Naive thymus-derived CD4-positive, alpha-beta T cell (primary cell): ENCODE measurements around the gene RSPO4. TPM values are rescaled to one million over a fixed set of nuclear protein-coding genes. Genes with fewer than 3 reads are reported as not detected.

ENCODE experiments used
- ATAC-seq: fragments of 150-1000 bp; cut with Tn5 transposase; 2 replicates; pipeline ENCODE4 v1.10.0; 2021; ENCODE audit warnings: mild to moderate bottlenecking, moderate library complexity
- CTCF ChIA-PET: fragments of 350-600 bp; sonication (Branson Sonifier 250); formaldehyde crosslinking; loops from one replicate; lab custom pipeline; 2021; ENCODE audit warnings: antibody characterized with exemption; lab: Charles Lee
- POLR2A ChIA-PET: fragments of 350-600 bp; sonication (Branson Sonifier 250); formaldehyde crosslinking; loops from one replicate; lab custom pipeline; 2021; ENCODE audit warnings: antibody characterized with exemption, inconsistent platforms; lab: Charles Lee
- DNase-seq, 9 donors: peaks; one replicate each; pipeline versions ENCODE4 v3.0.0 to v3.0.0-alpha.2; 2020 to 2022; ENCODE audit warnings: mixed read lengths in 1 of 9
- H3K27ac ChIP-seq: one replicate; pipeline ENCODE4 v1.7.0; 2013; ENCODE audit warnings: mild to moderate bottlenecking, low read depth, low read length, moderate library complexity
- H3K27me3 ChIP-seq, 2 donors: one replicate each; pipeline ENCODE4 v1.7.0; 2013; ENCODE audit warnings: low read length in 2 of 2, mild to moderate bottlenecking in 2 of 2, moderate library complexity in 2 of 2; ENCODE audit not compliant: control insufficient read depth in 2 of 2, insufficient read depth in 2 of 2
- H3K36me3 ChIP-seq, 3 experiments: 1 replicate in 2 of 3; 2 replicates in 1 of 3; pipeline ENCODE4 v1.7.0; 2013; ENCODE audit warnings: low read length in 3 of 3, mild to moderate bottlenecking in 3 of 3, moderate library complexity in 1 of 3; ENCODE audit not compliant: insufficient read depth in 3 of 3, control insufficient read depth in 2 of 3
- H3K4me1 ChIP-seq, 2 donors: one replicate each; pipeline ENCODE4 v1.7.0; 2013; ENCODE audit warnings: low read length in 2 of 2, mild to moderate bottlenecking in 2 of 2, moderate library complexity in 1 of 2; ENCODE audit not compliant: control insufficient read depth in 2 of 2, insufficient read depth in 2 of 2
- H3K4me3 ChIP-seq: 2 replicates; pipeline ENCODE4 v1.7.0; 2013; ENCODE audit warnings: mild to moderate bottlenecking, low read length
- H3K9me3 ChIP-seq, 3 experiments: 1 replicate in 2 of 3; 2 replicates in 1 of 3; pipeline ENCODE4 v1.7.0; 2013; ENCODE audit warnings: low read length in 3 of 3; ENCODE audit not compliant: control insufficient read depth in 2 of 3
- H3K27ac Mint-ChIP-seq, 9 donors: one replicate each; pipeline ENCODE4 v1.8.0; 2020 to 2022; ENCODE audit warnings: mixed read lengths in 9 of 9, mild to moderate bottlenecking in 8 of 9, moderate library complexity in 5 of 9, inconsistent platforms in 2 of 9
- H3K27me3 Mint-ChIP-seq, 5 donors: one replicate each; pipeline ENCODE4 v1.8.0; 2021 to 2022; ENCODE audit warnings: mixed read lengths in 5 of 5, mild to moderate bottlenecking in 1 of 5
- H3K36me3 Mint-ChIP-seq, 5 donors: one replicate each; pipeline ENCODE4 v1.8.0; 2020 to 2022; ENCODE audit warnings: mixed read lengths in 5 of 5, mild to moderate bottlenecking in 3 of 5, inconsistent platforms in 1 of 5
- H3K4me1 Mint-ChIP-seq, 7 donors: one replicate each; pipeline ENCODE4 v1.8.0; 2020 to 2022; ENCODE audit warnings: mixed read lengths in 7 of 7, mild to moderate bottlenecking in 3 of 7, inconsistent platforms in 1 of 7
- H3K4me3 Mint-ChIP-seq, 10 donors: one replicate each; pipeline ENCODE4 v1.8.0; 2020 to 2022; ENCODE audit warnings: mild to moderate bottlenecking in 10 of 10, mixed read lengths in 10 of 10, moderate library complexity in 6 of 10, inconsistent platforms in 2 of 10
- H3K9me3 Mint-ChIP-seq, 11 donors: one replicate each; pipeline ENCODE4 v1.8.0; 2020 to 2022; ENCODE audit warnings: mixed read lengths in 11 of 11, mild to moderate bottlenecking in 4 of 11, inconsistent platforms in 1 of 11, moderate library complexity in 1 of 11
- intact Hi-C, 2 donors: fragments of 100-400 bp; cut with micrococcal nuclease; formaldehyde crosslinking; loops; one replicate each; pipeline ENCODE4 v1.15.1; 2023
- polyA plus RNA-seq, 2 donors: library from polyadenylated mRNA; unstranded; fragments of 300-500 nt; fragmentation: Illumina TruSeq; gene quantifications; one replicate each; pipeline ENCODE4 v1.2.3, GENCODE V29; 2021
- total RNA-seq, 6 experiments: library from RNA in 5 of 6; stranded (reverse) in 5 of 6; gene quantifications; 1 replicate in 5 of 6; 2 replicates in 1 of 6; pipeline ENCODE4 v1.2.3 and lab custom pipeline; 2021 to 2026

RSPO4 gene
- total and polyA plus RNA-seq, 7 experiments from 2014 or later, result 0.19 to 0.40 (median 0.23) TPM; not detected in 3

DNA sequence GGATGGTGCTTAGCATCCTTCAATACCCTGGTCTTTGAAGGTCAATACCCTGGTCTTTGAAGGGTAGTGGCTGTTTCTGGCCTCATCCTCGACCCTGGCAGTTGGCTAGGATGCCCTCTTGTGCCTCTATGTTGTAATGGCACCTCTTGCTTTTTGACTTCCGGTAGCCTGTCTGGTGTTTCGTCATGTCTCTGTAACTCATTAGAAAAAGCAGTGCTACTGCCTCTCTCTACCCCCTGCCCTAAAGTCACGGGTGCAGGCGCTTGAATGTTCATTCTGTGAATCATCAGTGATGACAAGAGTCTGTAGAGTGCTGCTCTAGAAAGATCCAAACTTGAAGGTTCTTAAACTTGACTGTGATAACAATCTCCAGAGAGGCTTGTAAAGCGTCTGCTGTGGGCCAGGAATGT lies 28.3 kb downstream of the RSPO4 start:
- peak in 5 of 9 donors; percentile 13 to 39 (median 26) for DNase-seq

DNA sequence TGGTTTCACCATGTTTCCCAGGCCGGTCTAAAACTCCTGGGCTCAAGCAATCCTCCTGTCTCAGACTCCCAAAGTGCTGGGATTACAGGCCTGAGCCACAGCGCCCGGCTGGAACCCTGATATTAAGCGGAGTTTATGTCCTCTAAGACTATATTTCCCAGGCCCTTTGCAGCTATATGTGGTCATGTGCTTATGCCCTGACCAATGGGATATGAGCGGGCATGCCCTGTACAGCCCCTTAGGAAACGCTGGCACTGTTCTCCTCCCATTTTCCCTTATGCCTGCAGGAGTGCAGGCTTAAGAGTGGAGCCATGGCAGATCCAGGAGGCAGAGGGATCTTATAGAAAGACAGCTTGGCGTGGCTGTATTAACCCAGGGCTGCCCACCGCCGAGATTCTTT lies 29.9 kb downstream of the RSPO4 start:
- Histone ChIP-seq H3K4me1 (no peaks in the 10 kb centered on the region), H3K36me3 (no peaks in the 10 kb centered on the region), H3K4me3 (no peak overlapping the region), H3K27me3 (no peaks in the 10 kb centered on the region), H3K27ac (no peak overlapping the region), H3K9me3 (no peaks in the 10 kb centered on the region)
- Mint-ChIP-seq H3K36me3 (no peaks in the 10 kb centered on the region), H3K4me1 (peaks cover 0 to 4% (median 2%) of the 10 kb centered on the region in 7 donors), H3K9me3 (peaks cover 0 to 5% (median 0%) of the 10 kb centered on the region in 11 donors), H3K4me3 (no peak overlapping the region), H3K27me3 (peaks cover 0 to 7% (median 0%) of the 10 kb centered on the region in 5 donors), H3K27ac (no peak overlapping the region)
- DNase-seq (no peak), ATAC-seq (no peak)
- POLR2A ChIA-PET, result no interaction called here
- intact Hi-C loops, result loop anchor here in 1 of 2 donors (5.0 to 10.0 kb wide), 3 partner anchors 133 to 240 kb away; no protein-coding TSS in a partner anchor
- CTCF ChIA-PET, result interaction anchor here (0.5 kb wide), 1 partner anchor 51 kb away, joined by 3 read pairs; no protein-coding TSS in a partner anchor

More for the DNA sequence above, 28.3 kb downstream of the RSPO4 start:
- ChIA-PET POLR2A (no interaction called here), CTCF (interaction anchor here (0.7 to 1.4 kb wide), 3 partner anchors 16 to 236 kb away, joined by 3 to 6 read pairs (median 3); no protein-coding TSS in a partner anchor)
- Histone ChIP-seq H3K4me1 (no peaks in the 10 kb centered on the region), H3K27ac (no peak overlapping the region), H3K4me3 (no peak overlapping the region), H3K9me3 (no peaks in the 10 kb centered on the region), H3K36me3 (no peaks in the 10 kb centered on the region), H3K27me3 (no peaks in the 10 kb centered on the region)
- Mint-ChIP-seq H3K4me3 (no peak overlapping the region), H3K9me3 (no peaks in the 10 kb centered on the region), H3K36me3 (no peaks in the 10 kb centered on the region), H3K27ac (peak overlapping the region in 1 of 9 donors; percentile 37), H3K4me1 (peaks cover 0 to 4% (median 2%) of the 10 kb centered on the region in 7 donors), H3K27me3 (peaks cover 0 to 7% (median 0%) of the 10 kb centered on the region in 5 donors)
- intact Hi-C loops, result loop anchor here (1.0 to 10.0 kb wide), 5 partner anchors 131 to 240 kb away; no protein-coding TSS in a partner anchor
- ATAC-seq, result peak; percentile 82

DNA sequence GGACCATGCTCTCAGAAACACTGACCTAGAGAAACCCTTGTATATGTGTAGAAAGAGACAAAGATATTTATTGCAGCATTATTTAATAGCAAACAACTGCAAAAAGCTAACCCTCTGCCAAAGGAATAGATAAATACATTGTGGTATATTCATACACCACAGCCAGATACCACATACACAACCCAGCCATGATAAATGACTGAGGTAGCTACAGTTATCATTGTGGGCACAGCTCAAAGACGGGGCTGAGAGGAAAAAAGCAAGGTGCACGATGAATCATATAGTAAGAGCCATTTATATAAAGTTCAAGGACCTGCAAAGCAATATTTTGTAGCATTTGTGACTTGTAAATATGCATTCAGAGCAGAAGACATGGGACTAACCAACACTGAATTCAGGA lies 30.8 kb downstream of the RSPO4 start:
- no peak overlapping the region for H3K4me3 ChIP-seq
- Mint-ChIP-seq H3K27ac (no peak overlapping the region), H3K36me3 (no peaks in the 10 kb centered on the region), H3K4me3 (no peak overlapping the region), H3K27me3 (peaks cover 0 to 7% (median 0%) of the 10 kb centered on the region in 5 donors), H3K9me3 (peaks cover 0 to 5% (median 0%) of the 10 kb centered on the region in 11 donors), H3K4me1 (peaks cover 0 to 4% (median 2%) of the 10 kb centered on the region in 7 donors)
- DNase-seq (no peak), ATAC-seq (no peak)
- H3K27me3 ChIP-seq, result no peaks in the 10 kb centered on the region
- no peaks in the 10 kb centered on the region for H3K36me3 ChIP-seq
- ChIA-PET CTCF (interaction anchor here (1.3 kb wide), 1 partner anchor 242 kb away, joined by 3 read pairs; no protein-coding TSS in a partner anchor), POLR2A (no interaction called here)
- no peaks in the 10 kb centered on the region for H3K9me3 ChIP-seq
- H3K27ac ChIP-seq, result no peak overlapping the region
- intact Hi-C loops, result loop anchor here in 1 of 2 donors (5.0 to 10.0 kb wide), 3 partner anchors 133 to 241 kb away; no protein-coding TSS in a partner anchor
- H3K4me1 ChIP-seq, result no peaks in the 10 kb centered on the region

DNA sequence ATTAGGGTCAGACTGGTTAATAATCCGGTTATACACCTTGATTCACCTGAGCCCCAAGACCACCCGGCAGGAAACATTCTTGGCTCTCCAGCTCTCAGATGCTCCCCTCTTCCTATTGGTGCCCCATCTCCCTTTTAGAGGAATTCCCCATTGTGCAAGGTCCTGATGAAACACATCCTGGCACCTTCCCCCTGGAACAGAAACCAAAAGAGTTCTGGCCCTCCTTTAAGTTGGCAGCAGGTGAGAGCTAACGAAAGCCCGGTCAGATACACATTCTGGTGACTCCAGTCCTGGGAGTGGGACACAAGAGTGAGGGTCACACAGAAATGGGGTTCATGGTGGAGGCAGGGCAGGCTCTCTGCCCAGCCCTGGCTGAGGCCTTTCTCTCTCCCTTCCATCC lies 32.2 kb downstream of the RSPO4 start:
- intact Hi-C loops, result loop anchor here in 1 of 2 donors (5.0 to 10.0 kb wide), 3 partner anchors 135 to 242 kb away; no protein-coding TSS in a partner anchor
- Mint-ChIP-seq H3K27ac (no peak overlapping the region), H3K27me3 (peaks cover 5 to 12% (median 9%) of the 10 kb centered on the region in 5 donors), H3K9me3 (peaks cover 0 to 5% (median 0%) of the 10 kb centered on the region in 11 donors), H3K36me3 (no peaks in the 10 kb centered on the region), H3K4me1 (peaks cover 0 to 4% (median 2%) of the 10 kb centered on the region in 7 donors), H3K4me3 (no peak overlapping the region)
- no peak for DNase-seq
- H3K27ac ChIP-seq, result no peak overlapping the region
- no peak for ATAC-seq
- no peak overlapping the region for H3K4me3 ChIP-seq
- CTCF ChIA-PET, result no interaction called here
- POLR2A ChIA-PET, result no interaction called here
- H3K4me1 ChIP-seq, result no peaks in the 10 kb centered on the region
- no peaks in the 10 kb centered on the region for H3K36me3 ChIP-seq
- H3K9me3 ChIP-seq, result no peaks in the 10 kb centered on the region
- H3K27me3 ChIP-seq, result no peaks in the 10 kb centered on the region

DNA sequence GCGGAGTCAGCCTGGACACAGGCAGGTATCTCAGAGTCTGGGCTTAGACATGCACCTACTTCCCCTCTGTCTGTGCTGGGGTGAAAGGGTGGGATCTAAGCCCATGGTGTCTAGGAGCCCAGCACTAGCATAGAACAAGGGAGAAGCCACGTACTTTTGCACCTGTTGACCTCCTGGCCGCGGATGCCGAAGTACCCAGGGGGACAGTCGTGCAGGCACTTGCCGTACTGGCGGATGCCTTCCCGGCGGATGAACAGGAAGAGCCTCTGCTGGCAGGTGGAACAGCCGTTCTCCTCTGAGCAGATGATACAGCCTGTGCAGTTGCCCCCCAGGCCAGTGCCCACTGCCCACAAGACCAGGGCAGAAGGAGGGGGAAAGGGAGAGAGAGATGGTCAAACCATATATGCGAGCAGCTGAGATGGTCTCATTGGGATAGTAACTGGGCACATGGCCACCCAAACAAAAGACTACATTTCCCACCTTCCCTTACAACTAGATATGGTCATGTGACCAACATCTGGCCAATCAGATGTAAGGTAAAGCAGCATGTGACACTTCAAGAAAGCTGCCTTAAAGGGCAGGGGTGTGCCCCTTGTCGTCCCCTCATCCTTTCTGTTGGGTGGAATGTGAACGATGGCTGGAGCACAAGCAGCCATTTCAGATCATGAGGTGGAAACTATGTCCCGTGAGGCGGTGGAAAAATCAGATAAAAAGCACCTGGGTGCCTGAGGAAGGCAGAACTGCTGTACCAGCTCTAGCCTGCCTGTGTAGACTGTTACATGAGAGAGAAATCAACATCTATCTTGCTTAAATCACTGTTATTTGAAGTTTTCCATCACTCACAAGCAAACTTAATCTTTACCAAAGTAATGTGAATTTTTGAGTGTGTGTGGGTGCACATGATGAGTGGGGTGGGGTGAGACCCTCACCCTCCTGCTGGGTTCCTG lies 34.0 kb downstream of the RSPO4 start:
- ChIA-PET POLR2A (no interaction called here), CTCF (no interaction called here)
- H3K27me3 ChIP-seq, result no peaks in the 10 kb centered on the region
- no peaks in the 10 kb centered on the region for H3K4me1 Mint-ChIP-seq
- ATAC-seq, result no peak
- H3K4me3 Mint-ChIP-seq, result no peak overlapping the region
- no peaks in the 10 kb centered on the region for H3K9me3 ChIP-seq
- H3K36me3 ChIP-seq, result no peaks in the 10 kb centered on the region
- DNase-seq, result peak in 2 of 9 donors; percentile 11 to 25
- no peak overlapping the region for H3K27ac ChIP-seq
- H3K27me3 Mint-ChIP-seq, result peaks cover 5 to 12% (median 10%) of the 10 kb centered on the region in 5 donors
- H3K4me1 ChIP-seq, result no peaks in the 10 kb centered on the region
- H3K4me3 ChIP-seq, result no peak overlapping the region
- H3K36me3 Mint-ChIP-seq, result no peaks in the 10 kb centered on the region
- intact Hi-C loops, result no loop called here
- no peak overlapping the region for H3K27ac Mint-ChIP-seq
- peaks cover 0 to 5% (median 0%) of the 10 kb centered on the region in 11 donors for H3K9me3 Mint-ChIP-seq

DNA sequence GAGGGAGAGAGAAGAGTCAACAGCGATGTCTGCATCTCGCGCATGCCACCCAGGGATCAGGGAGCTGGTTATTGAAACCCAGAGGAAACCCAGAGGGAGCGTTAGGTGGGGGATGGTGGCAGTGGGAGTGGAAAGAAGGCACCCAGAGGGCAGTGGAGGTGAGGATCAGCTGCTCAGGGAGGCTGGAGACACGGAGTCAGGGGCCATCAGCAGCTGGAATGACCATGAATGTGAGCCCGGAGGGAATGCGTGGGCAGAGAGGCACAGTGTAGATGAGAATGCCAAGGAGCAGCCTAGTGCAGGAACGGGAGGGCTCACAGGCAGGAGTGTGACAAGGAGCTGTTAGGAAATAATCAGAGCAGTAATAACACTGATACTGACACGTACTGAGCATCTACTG lies 36.2 kb downstream of the RSPO4 start:
- no peak overlapping the region for H3K4me3 Mint-ChIP-seq
- H3K27me3 Mint-ChIP-seq, result peaks cover 6 to 12% (median 10%) of the 10 kb centered on the region in 5 donors
- POLR2A ChIA-PET, result no interaction called here
- no peaks in the 10 kb centered on the region for H3K27me3 ChIP-seq
- CTCF ChIA-PET, result no interaction called here
- peaks cover 0 to under 1% (median 0%) of the 10 kb centered on the region in 7 donors for H3K4me1 Mint-ChIP-seq
- no peaks in the 10 kb centered on the region for H3K9me3 ChIP-seq
- intact Hi-C loops, result no loop called here
- H3K27ac ChIP-seq, result no peak overlapping the region
- no peaks in the 10 kb centered on the region for H3K4me1 ChIP-seq
- H3K36me3 ChIP-seq, result no peaks in the 10 kb centered on the region
- no peak overlapping the region for H3K27ac Mint-ChIP-seq
- peaks cover 0 to 5% (median 0%) of the 10 kb centered on the region in 11 donors for H3K9me3 Mint-ChIP-seq
- ATAC-seq (no peak), DNase-seq (no peak)
- H3K4me3 ChIP-seq, result no peak overlapping the region
- no peaks in the 10 kb centered on the region for H3K36me3 Mint-ChIP-seq
